ENCODE data around the gene COL5A1.

The COL5A1 gene

GRCh38 chr9:134723491-134724190 is 82.0 kb downstream of the COL5A1 start:
- DNase-seq (ENCODE audit: extremely low read depth in 1 of 2, low read depth in 1 of 2) = no peak

GRCh38 chr9:134724202-134724911 is 82.8 kb downstream of the COL5A1 start:
- DNase-seq (ENCODE audit: extremely low read depth in 1 of 2, low read depth in 1 of 2) = no peak

DNA sequence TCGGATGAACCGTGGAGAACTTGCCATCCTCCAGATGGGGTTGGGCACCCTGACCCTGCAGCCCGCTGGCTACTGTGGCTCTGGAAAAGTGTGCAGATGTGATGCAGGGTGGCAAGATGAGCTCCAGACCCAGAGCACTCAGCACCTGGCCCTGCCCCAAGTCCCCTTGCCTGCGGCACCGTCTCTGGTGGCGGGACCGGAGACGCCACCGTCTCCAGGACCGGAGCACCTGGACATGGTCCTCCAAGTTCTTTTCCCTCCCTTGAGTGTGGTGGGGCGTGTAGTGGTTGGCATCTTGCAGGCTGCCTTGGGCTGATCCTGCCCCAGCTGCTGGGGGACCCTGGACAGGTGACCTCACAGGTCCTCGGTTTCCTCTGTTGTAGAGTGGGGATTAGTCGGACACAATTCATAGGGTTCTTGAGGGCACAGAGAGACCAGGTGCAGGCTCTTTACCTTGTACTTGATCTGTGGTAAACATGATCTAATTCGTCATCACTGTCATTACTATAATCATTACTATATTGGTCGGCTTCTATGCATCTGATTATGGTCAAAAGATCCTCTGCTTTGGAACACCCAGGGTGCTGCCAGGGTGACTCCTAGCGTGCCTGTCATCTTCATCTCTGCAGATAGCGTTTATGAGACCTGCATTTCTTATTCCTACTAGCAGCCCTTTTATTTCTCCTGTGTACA is 83.5 kb downstream of the COL5A1 start:
- no peak for DNase-seq (ENCODE audit: extremely low read depth in 1 of 2, low read depth in 1 of 2)

- no peak for DNase-seq (ENCODE audit: extremely low read depth in 1 of 2, low read depth in 1 of 2)
These were observed 84.0 kb downstream of the COL5A1 start for GRCh38 chr9:134725605-134725940.

GRCh38 chr9:134726026-134726721 is 84.6 kb downstream of the COL5A1 start:
- DNase-seq (ENCODE audit: extremely low read depth in 1 of 2, low read depth in 1 of 2) = no peak

- DNase-seq (ENCODE audit: extremely low read depth in 1 of 2, low read depth in 1 of 2) = no peak
These were observed 85.1 kb downstream of the COL5A1 start for GRCh38 chr9:134726722-134727034.

- DNase-seq (ENCODE audit: extremely low read depth in 1 of 2, low read depth in 1 of 2) = no peak
These were observed 86.6 kb downstream of the COL5A1 start for GRCh38 chr9:134728021-134728795.

DNA sequence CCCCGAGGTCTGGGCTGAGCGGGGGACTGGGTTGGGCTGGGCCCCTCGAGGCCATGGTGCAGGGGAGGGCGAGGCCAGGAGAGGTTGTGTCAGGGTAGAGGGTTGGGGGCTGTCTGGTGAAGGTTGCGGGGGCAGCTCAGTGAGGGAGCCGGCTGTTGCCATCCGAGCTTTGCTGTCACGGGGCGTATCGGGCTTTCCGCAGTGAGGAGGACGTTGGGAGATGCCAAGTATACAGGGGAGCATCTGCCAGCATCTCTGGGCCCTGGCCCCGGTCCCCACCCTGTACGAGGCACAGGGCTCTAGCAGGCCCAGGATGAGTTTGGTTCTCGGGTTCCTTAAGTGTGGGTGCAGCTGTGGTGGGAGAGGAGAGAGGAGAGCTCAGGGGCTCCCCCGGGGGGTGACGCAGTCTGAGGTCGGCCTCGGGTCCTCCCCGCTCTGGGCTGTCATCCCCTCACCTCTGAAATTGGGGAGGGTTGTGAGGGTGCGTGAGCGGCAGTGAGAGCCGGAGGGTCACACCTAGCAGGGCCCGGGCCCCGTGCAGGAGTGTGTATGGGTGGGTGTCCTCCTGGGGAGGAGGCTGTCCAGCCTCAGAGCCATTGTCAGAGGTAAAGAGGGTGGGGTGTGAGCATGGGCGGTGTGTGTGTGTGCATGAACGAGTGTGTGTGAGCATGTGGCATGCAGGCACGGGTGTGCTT is 87.3 kb downstream of the COL5A1 start:
- DNase-seq (ENCODE audit: extremely low read depth in 1 of 2, low read depth in 1 of 2) = no peak

DNA sequence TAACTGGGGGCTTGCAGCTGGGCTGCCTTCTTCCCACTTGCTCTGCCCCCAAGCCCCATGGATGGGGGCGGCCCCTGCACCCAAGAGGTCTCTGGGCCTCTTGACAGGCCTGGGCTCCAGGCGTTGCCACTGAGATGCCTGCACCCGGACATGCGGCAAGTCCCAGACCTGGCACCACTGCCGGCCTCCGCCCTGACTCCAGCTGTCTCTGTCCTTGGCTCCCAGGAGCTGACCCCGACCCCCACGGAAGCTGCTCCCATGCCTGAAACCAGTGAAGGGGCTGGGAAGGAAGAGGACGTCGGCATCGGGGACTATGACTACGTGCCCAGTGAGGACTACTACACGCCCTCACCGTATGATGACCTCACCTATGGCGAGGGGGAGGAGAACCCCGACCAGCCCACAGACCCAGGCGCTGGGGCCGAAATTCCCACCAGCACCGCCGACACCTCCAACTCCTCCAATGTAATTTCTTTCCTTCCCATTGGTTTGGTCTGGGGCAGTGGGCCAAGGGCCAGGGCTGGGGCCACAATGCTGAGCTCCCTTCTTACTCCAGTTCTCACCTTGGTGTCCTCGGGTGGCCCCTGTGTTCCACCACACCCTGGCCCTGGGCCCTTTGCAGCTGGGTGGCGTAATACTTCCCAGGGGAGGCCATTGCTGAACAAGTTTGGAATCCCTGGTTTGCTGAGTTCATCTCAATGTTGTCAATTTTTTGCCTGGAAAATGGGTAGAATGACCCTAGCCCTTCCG is 88.6 kb downstream of the COL5A1 start:
- DNase-seq (ENCODE audit: extremely low read depth in 1 of 2, low read depth in 1 of 2) = no peak

GRCh38 chr9:134730761-134731496 is 89.3 kb downstream of the COL5A1 start:
- DNase-seq (ENCODE audit: extremely low read depth in 1 of 2, low read depth in 1 of 2) = no peak

GRCh38 chr9:134731497-134732391 is 90.1 kb downstream of the COL5A1 start:
- no peak for DNase-seq (ENCODE audit: extremely low read depth in 1 of 2, low read depth in 1 of 2)

DNA sequence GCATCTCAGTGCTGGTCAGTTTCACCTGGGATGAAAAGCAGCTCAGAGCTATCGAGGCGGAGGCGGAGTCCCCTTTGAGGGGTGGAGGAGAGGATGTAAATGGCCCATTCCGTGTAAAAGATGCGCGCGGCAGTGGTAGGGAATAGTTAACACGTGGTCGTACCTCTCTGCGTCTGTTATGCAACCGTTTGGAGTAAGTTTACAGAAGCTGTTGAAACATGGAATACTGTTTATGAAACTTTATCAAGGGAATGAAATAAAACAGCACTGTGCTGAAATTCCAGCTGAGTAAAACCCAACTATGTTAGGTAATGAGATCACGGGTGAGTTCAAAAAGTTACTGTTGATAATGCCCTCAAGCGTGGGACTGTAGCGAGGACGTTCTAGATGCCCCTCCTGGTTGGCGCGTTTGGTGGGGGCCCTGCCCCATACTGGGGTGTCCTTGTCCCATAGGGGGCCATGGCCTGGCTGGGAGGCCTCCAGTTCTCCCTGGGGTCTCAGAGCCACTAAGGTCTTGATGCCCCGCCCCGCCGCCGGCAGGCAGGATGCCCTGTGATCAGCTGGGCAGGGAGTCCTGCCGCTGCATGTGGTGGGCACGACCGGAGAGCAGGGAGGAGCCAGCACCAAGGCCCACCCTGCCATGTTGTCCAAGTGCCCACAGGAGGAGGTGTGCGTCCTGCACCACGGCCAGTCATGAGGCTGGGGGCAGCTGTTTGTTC is 90.9 kb downstream of the COL5A1 start:
- DNase-seq (ENCODE audit: extremely low read depth in 1 of 2, low read depth in 1 of 2) = no peak

GRCh38 chr9:134733480-134734232 is 92.1 kb downstream of the COL5A1 start:
- DNase-seq (ENCODE audit: extremely low read depth in 1 of 2, low read depth in 1 of 2) = no peak

- DNase-seq (ENCODE audit: extremely low read depth in 1 of 2, low read depth in 1 of 2) = no peak
These were observed 92.7 kb downstream of the COL5A1 start for GRCh38 chr9:134734270-134734669.

GRCh38 chr9:134735441-134736175 is 94.0 kb downstream of the COL5A1 start:
- DNase-seq (ENCODE audit: extremely low read depth in 1 of 2, low read depth in 1 of 2) = no peak

Measured in activated CD8-positive, alpha-beta memory T cell treated with anti-CD3 and anti-CD28 coated beads for 1 hour (primary cell).